Measurements from ENCODE around the gene HOXA11. TPM values are rescaled to one million over a fixed set of nuclear protein-coding genes. Genes with fewer than 3 reads are reported as not detected.
A peak's percentile ranks its signal among the peaks of the same experiment; 100 is the strongest.

HOXA11 gene
- total RNA-seq, 4 donors from 2014 or later: 0.34 to 1.2 (median 0.95) TPM; not detected in 1

DNA sequence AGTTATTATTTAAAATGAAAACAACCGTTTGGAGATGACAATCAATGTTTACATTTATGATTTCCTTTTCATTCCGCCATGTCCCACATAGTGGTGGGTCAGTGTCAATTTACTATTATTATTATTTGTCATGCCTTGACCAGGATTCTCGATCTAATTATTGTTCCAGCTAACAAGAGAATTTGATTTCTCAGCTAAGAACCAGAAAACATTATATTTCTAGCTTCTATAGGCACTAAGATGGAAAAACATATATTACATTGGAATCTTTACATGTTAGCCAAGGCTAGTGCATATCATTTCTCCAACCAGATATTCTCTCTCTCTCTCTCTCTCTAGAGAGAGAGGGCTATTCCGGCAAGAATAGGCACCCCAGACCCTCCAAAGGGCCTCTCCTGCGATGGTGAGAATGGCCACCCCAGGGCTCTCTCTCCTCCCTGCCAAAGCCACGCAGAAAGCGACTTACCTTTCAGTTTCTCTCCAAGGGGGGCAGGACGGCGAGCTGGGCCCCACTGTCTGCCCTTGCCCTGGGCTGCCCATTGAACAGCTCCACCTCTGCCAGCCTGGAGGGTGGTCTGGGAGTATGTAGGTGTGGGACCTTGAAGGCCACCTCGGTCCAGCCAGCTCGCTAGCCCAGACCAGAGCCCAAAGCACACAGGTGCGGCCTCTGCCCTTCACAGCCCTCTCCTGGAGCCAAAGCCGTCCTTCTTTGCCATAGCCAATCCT, 35.0 kb downstream of the HOXA11 start:
- 32% methylated on average over 5 of the region's 13 CpGs for WGBS
- Histone ChIP-seq H3K9me3 (no peaks in the 10 kb centered on the region), H3K27me3 (peaks cover 14% of the 10 kb centered on the region), H3K27ac (peak overlapping the region; percentile 97), H3K4me1 (peaks cover 89% of the 10 kb centered on the region), H3K4me3 (peak overlapping the region; percentile 53), H3K36me3 (peaks cover 8% of the 10 kb centered on the region)
- no peak for TF ChIP-seq EP300 (IDR thresholded peaks at IDR 0.05)
- TF ChIP-seq POLR2AphosphoS5 (IDR thresholded peaks at IDR 0.05): no peak
- TF ChIP-seq CTCF (IDR thresholded peaks at IDR 0.05): no peak
- no peak for TF ChIP-seq POLR2A (IDR thresholded peaks at IDR 0.05)
- peak; percentile 79 to 80 for DNase-seq (ENCODE audit: low spot score in 2 of 2)

DNA sequence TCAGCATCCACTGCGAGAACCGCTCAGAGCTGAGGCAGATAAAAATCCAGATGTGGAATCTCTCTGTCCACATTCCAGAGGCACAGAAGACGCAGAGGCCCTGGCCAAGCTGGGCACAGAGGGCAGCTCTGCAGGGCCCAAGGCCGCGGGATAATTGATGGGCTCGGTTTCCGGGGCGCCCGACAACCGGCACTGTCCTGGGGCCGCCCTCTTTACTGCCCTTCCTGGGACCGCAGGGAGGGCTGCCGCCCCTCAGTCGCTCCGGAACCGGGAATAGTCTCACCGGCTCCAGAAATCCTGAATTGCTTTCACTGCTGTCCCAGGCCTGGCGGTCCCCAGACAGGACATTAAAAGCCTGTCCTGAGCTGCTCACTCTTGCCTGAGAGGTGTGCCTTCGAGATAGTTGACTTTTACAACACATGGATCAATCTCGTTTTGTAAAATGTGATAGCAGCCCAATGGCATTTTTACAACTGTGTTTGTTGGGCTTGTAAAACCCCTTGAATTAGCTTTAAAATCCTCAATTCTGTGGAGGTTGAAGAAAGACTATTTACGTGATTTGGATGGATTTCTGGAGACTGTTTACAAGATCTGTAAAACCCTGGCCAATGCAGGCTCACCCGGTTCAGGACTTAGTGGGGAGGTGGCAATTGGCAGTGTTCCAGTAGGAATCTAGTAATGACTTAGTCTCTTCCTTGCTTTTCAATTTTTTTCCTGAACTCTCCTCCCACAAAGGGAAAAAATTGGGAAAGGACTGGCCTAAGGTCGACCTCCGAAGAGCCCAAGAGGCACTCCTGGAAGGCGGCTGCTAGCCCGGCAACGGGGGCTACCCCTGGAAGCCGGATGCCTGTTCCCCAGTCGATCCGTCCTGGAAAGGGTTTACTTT, 36.0 kb downstream of the HOXA11 start:
- peaks cover 16% of the 10 kb centered on the region for H3K36me3 ChIP-seq
- peak in 1 of 3 donors; percentile 8 for TF ChIP-seq POLR2AphosphoS5 (IDR thresholded peaks at IDR 0.05)
- TF ChIP-seq EP300 (IDR thresholded peaks at IDR 0.05): no peak
- no peak for TF ChIP-seq POLR2A (IDR thresholded peaks at IDR 0.05)
- peak overlapping the region; percentile 97 for H3K27ac ChIP-seq
- peak overlapping the region; percentile 53 for H3K4me3 ChIP-seq
- 16% methylated on average over 16 of the region's 30 CpGs for whole genome bisulfite sequencing
- peaks cover 85% of the 10 kb centered on the region for H3K4me1 ChIP-seq
- DNase-seq (ENCODE audit: low spot score in 2 of 2): no peak
- no peaks in the 10 kb centered on the region for H3K9me3 ChIP-seq
- peaks cover 9% of the 10 kb centered on the region for H3K27me3 ChIP-seq

DNA sequence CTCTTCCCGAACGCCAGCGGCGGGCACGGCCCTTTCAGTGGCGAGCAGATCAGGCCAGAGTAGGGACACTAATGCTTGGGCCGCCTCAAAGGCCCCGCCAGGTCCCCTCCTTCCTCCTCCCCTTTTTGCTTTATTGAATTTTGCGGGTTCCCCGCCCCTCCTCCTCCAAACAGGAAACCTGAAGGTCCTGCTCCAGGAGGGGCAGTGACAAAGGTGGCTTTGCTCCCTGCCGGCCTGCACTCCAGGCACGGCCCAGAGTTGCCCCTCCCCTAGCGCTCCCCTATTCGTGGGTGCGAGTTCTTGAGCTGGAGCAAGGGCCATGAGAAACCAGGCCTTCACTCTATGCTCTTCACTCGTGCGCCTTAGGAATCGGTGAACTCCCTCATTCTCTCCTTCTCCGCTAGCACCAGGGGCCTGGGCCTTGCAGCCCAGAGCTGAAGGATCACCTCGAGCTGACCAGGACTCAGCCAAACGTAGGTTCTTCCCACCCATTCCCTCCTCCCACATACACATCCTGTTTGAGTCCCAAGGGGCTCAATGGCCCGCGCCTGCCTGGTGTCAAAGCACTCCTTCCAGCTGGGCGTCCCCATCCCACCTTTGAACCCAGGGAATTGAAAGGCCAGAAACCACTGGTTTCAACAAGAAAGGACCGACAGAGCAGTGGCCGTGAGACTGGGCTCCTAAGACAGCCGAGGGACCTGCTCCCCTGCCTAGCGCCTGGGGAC, 36.8 kb downstream of the HOXA11 start:
- peaks cover 79% of the 10 kb centered on the region for H3K4me1 ChIP-seq
- peaks cover 16% of the 10 kb centered on the region for H3K36me3 ChIP-seq
- peaks cover 9% of the 10 kb centered on the region for H3K27me3 ChIP-seq
- peak; percentile 66 to 82 for DNase-seq (ENCODE audit: low spot score in 2 of 2)
- peak overlapping the region; percentile 97 for H3K27ac ChIP-seq
- H3K9me3 ChIP-seq: no peaks in the 10 kb centered on the region
- WGBS: 8% methylated on average over 18 of the region's 28 CpGs
- H3K4me3 ChIP-seq: peak overlapping the region; percentile 53
- TF ChIP-seq CTCF (IDR thresholded peaks at IDR 0.05) (no peak), POLR2A (IDR thresholded peaks at IDR 0.05) (no peak), EP300 (IDR thresholded peaks at IDR 0.05) (no peak), POLR2AphosphoS5 (IDR thresholded peaks at IDR 0.05) (no peak)

- Histone ChIP-seq H3K36me3 (peaks cover 16% of the 10 kb centered on the region), H3K27me3 (peaks cover 4% of the 10 kb centered on the region), H3K4me1 (peaks cover 71% of the 10 kb centered on the region), H3K4me3 (peak within 1 kb of the TSS; percentile 53), H3K27ac (peak within 1 kb of the TSS; percentile 97), H3K9me3 (no peaks in the 10 kb centered on the region)
- DNase-seq (ENCODE audit: low spot score in 2 of 2): peak; percentile 89 to 91
- 31% methylated on average over 15 of the region's 63 CpGs for WGBS
- TF ChIP-seq CTCF (IDR thresholded peaks at IDR 0.05) (no peak), POLR2AphosphoS5 (IDR thresholded peaks at IDR 0.05) (peak in 1 of 3 donors; percentile 11)
Observed at GRCh38 chr7:27147199-27148030, 37.6 kb downstream of the HOXA11 start, which contains the start of gene HOXA6. Gene HOXA6 (minus strand): TSS chr7:27147774. CDS start chr7:27147749, 25 bp downstream.
